Measurements from ENCODE around the gene BOD1L2.

Gene BOD1L2

GRCh38 chr18:57150828-57151227 lies 3.9 kb downstream of the BOD1L2 start:
- DNase-seq, result no peak

GRCh38 chr18:57154191-57154830 lies 7.4 kb downstream of the BOD1L2 start:
- no peak for DNase-seq

DNA sequence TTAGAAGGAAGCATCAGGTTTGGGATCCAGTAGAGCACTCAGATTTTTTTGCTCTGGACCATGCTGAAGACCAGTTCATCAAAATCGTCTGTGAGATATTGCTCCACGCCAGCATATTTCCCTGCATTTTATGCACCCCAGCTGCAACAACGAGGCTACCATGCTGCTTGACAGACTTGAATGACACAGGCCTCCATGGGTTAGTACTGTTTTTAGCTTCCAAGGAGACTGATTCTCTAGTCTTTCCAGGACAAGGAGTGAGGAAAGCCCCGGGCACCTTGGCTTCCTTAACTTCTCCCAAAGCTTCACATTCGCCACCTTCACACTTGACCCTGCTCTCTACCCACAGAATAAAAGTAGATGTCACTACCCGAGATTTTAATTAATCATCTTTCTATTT lies 17.5 kb downstream of the BOD1L2 start:
- no peak for DNase-seq

GRCh38 chr18:57167617-57168308 lies 20.9 kb downstream of the BOD1L2 start:
- no peak for DNase-seq

GRCh38 chr18:57171026-57171425 lies 24.1 kb downstream of the BOD1L2 start:
- DNase-seq, result no peak

GRCh38 chr18:57175532-57175931 lies 28.6 kb downstream of the BOD1L2 start:
- DNase-seq, result peak; percentile 10

GRCh38 chr18:57185434-57185833 lies 38.5 kb downstream of the BOD1L2 start:
- no peak for DNase-seq

DNA sequence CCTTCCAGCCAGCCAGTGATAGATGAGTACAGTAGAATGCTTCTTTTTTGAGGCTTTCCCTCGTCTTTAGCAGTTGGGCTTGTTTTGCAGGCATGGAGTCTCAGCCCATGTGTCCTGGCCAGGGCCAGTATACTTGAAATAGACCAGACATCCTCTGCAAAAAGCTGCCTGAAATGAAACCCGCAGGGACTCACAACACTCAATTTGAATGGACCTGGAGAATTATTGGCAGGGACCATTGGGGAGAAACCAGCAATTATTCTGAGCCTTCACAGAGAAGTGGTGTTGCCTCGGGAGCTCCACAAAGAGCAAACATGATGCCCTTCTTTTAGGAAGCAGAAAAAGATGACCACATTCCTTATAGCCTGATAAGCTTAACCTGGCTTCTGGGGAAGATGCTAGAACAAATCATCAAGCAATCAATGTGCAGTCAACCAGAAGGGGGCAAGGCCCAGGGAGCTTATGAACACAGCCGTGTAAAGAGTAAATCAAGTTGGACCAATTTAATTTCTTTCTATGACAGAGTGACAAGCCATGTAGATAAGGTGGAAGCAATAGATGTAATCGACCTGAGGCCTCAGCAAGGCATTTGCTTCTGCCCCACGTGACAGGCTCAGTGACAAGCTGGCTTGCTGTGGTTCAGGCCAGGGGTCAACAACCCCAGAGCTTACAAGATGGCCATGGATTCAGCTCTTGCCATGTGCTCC lies 42.1 kb downstream of the BOD1L2 start:
- no peak for DNase-seq

- no peak for DNase-seq
Observed at GRCh38 chr18:57190026-57190425, 43.1 kb downstream of the BOD1L2 start.

GRCh38 chr18:57194070-57194469 lies 47.2 kb downstream of the BOD1L2 start:
- no peak for DNase-seq

DNA sequence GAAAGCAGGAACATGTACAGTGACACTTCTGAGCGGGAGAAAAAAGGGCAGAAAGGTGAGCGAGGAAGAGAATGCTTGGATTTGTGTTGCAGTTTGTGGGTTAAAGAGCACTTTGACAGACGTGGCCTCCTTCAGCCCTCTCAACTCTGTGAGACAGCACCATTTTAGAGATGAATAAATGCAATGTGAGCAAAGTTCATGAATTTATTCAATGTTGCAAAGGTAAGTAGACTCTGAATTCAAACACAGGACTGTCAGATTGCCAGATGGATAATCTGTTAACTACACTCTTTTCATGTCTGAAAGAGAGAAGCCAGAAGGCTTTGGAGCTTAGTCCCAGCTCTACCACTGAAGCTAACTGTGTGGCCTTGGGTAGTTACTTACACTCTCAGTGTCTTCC lies 47.7 kb downstream of the BOD1L2 start:
- DNase-seq, result no peak

DNA sequence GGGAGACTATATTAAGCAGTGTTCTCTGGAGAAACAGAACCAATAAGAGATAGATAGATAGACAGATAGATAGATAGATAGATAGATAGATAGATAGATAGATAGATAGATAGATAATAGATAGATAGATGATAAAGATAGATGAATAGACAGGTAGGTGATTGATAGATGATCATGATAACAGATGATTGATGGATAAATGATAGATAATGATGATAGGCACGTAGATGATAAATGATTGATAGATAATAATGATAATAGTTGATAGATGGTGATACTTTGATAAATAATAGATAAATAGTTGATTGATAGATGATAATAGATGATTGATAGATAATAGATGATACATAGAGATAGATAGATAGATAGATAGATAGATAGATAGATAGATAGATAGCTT lies 48.5 kb downstream of the BOD1L2 start:
- no peak for DNase-seq

GRCh38 chr18:57197261-57197660 lies 50.4 kb downstream of the BOD1L2 start:
- DNase-seq, result no peak

DNA sequence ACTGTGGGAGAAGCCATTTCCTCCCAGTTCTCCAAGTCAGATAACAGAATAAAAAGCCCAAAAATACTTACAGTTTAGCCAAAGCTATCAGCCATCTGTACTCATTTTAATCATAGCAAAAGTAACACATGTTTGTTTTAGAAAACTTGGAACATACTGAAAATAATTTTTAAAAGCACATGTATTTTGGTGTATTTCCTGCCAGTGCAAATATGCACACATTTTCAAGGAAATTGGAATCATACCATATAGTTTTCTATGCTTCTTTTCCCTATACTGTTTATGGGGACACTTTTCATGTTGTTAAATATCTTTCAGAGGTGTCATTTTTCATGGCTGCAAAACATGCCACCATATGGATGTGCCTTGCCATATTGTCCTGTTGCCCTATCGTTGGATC lies 51.2 kb downstream of the BOD1L2 start:
- DNase-seq, result no peak
